Measurements from ENCODE around the gene CREBZF.

DNA sequence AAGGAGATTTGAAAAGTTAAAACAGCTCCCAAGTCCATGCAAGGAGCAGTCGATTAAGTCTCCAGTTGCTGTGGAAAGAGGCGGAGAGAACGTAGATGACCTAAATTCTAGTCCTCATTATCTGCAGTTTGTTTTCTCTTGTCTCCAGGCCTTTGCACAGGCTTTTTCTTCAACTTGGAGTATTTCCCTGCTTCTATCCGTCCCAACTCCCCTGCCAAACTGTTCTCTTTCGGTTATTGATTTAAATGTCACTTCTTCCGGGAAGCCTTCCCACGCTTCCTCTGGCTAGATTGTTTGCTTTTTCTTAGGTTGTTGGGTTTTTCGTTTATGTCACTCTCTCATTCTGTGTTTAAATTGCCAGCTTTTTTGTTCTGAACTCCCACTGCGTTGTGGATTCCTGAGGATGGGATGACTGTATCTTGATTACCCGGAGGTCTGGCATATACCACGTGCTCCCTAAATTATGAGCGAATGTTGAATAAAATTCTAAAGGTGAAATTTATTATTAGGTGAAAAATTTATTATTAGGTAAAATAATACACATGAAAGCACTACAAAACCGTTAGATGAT lies 36.1 kb downstream of the CREBZF start:
- TF ChIP-seq, protein P1, sequence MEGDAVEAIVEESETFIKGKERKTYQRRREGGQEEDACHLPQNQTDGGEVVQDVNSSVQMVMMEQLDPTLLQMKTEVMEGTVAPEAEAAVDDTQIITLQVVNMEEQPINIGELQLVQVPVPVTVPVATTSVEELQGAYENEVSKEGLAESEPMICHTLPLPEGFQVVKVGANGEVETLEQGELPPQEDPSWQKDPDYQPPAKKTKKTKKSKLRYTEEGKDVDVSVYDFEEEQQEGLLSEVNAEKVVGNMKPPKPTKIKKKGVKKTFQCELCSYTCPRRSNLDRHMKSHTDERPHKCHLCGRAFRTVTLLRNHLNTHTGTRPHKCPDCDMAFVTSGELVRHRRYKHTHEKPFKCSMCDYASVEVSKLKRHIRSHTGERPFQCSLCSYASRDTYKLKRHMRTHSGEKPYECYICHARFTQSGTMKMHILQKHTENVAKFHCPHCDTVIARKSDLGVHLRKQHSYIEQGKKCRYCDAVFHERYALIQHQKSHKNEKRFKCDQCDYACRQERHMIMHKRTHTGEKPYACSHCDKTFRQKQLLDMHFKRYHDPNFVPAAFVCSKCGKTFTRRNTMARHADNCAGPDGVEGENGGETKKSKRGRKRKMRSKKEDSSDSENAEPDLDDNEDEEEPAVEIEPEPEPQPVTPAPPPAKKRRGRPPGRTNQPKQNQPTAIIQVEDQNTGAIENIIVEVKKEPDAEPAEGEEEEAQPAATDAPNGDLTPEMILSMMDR (conservative IDR thresholded peaks at IDR 0.05; ENCODE audit: low read length): no peak
- TF ChIP-seq EZH2phosphoT487 (IDR thresholded peaks at IDR 0.05; ENCODE audit: borderline replicate concordance): no peak

Data from Loucy (cell line).